Hepatocyte (in vitro differentiated cells): ENCODE measurements around the gene VCPKMT.

Experiments used
- EZH2 ChIP-seq: fragments of 200-600 bp; sonication (generic); IDR thresholded peaks from 2 replicates; pipeline ENCODE4 v1.6.1; 2016; ENCODE audit warnings: antibody characterized with exemption, mild to moderate bottlenecking, borderline replicate concordance
- EZH2phosphoT487 ChIP-seq: fragments of 200-600 bp; sonication (generic); IDR thresholded peaks from one replicate; pipeline ENCODE4 v1.6.1; 2018; ENCODE audit warnings: antibody characterized with exemption, mild to moderate bottlenecking, low read depth, moderate library complexity; ENCODE audit not compliant: unreplicated experiment, severe bottlenecking
- TF ChIP-seq, protein P1 (sequence below): fragments of 200-600 bp; sonication (generic); IDR thresholded peaks from 2 replicates; pipeline ENCODE4 v1.5.1; 2016; ENCODE audit warnings: antibody characterized with exemption, mild to moderate bottlenecking; ENCODE audit not compliant: poor library complexity

DNA sequence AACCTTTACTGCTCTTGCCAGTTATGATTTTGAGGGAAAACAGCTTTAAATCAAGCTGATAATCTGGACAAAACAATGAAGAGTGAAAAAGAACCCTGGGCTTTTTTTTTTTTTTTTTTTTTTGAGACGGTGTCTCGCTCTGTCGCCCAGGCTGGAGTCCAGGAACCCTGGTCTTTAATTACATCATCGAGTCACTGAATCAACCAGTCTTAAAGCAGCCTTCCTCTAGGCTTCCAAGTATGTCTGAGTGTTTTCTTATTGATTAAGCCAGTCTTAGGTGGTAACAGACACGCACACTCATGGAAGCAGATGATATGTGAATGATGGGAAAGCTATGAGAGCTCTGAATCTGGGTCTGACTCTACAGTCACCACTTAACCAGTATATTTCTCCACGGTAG lies 5.9 kb upstream of the VCPKMT start:
- TF ChIP-seq, protein P1, sequence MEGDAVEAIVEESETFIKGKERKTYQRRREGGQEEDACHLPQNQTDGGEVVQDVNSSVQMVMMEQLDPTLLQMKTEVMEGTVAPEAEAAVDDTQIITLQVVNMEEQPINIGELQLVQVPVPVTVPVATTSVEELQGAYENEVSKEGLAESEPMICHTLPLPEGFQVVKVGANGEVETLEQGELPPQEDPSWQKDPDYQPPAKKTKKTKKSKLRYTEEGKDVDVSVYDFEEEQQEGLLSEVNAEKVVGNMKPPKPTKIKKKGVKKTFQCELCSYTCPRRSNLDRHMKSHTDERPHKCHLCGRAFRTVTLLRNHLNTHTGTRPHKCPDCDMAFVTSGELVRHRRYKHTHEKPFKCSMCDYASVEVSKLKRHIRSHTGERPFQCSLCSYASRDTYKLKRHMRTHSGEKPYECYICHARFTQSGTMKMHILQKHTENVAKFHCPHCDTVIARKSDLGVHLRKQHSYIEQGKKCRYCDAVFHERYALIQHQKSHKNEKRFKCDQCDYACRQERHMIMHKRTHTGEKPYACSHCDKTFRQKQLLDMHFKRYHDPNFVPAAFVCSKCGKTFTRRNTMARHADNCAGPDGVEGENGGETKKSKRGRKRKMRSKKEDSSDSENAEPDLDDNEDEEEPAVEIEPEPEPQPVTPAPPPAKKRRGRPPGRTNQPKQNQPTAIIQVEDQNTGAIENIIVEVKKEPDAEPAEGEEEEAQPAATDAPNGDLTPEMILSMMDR: no peak
- no peak for TF ChIP-seq EZH2
- no peak for TF ChIP-seq EZH2phosphoT487
